Cardiac atrium fibroblast (primary cell): Measurements from ENCODE around the gene LILRA5. TPM values are rescaled to one million over a fixed set of nuclear protein-coding genes. Genes with fewer than 3 reads are reported as not detected.

Experiments used
- total RNA-seq: library from RNA; depleted of rRNA; stranded (reverse); fragments of >200 nt; gene quantifications from 2 replicates; pipeline ENCODE4 v1.2.3, GENCODE V29; 2015

LILRA5 gene
- total RNA-seq: not detected in 2 replicates

GRCh38 chr19:54312436-54313377 lies at the start of gene LILRA5:
LILRA5 (minus strand) TSS chr19:54313166; CDS start chr19:54313019, 147 bp downstream.

DNA sequence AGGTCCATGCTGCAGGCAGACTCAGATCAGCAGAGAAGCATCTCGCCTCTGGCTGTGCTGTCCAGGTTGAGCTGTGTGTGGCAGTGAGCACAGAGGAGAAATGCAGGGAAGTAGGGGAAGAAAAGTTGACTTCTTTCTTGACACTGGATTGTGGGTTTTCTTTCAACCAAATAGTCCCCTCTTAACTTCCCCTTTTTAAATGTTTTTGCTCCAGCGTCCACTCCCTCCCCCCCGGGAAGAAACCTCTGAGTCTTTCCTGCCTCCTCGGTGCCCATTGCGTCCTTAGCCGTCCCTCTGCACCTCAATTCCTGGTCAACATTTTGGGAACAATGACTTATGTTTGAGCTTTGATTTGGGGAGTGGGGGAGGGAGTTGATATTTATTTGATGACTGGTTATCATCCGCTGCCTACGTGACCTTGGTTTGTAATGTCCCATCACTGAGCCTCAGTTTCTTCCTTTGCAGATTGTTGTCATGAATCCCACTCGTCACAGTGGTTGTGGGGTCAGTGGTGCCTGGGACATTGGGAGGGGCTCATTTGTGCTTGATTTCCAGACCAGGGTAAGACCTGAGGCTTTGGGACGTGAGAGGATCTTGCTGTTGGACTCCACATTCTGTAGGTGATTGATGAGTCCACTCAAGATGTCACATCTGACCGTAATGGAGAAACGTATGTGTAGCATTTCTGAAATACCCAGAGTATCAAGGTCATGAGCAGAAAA lies 31.8 kb downstream of the LILRA5 start, which contains the start of gene LILRB2:
Gene LILRB2 (minus strand): TSS at position 104 of the 722 bp plus-strand sequence. CDS start 614 bp downstream, outside the sequence.

GRCh38 chr19:54257116-54257480 lies 55.9 kb downstream of the LILRA5 start, which contains the start of gene LILRB5:
LILRB5 (minus strand) TSS chr19:54257273; CDS start chr19:54257193, 80 bp downstream.

Other genes starting within 250 kb of the LILRA5 start
- gene VSTM1, start 249.3 kb downstream of the LILRA5 start, total RNA-seq: not detected in 2 replicates
- not detected in 2 replicates for gene TARM1, start 231.8 kb downstream of the LILRA5 start, total RNA-seq
- gene OSCAR, start 212.4 kb downstream of the LILRA5 start, total RNA-seq: 0.49 and 2.0 TPM in 2 replicates
- 13.4 and 40.8 TPM in 2 replicates for gene NDUFA3, start 210.3 kb downstream of the LILRA5 start, total RNA-seq
- 13.9 and 22.2 TPM in 2 replicates for gene TFPT, start 197.5 kb downstream of the LILRA5 start, total RNA-seq
- 50.2 and 52.7 TPM in 2 replicates for gene PRPF31, start 197.4 kb downstream of the LILRA5 start, total RNA-seq
- gene CNOT3, start 175.4 kb downstream of the LILRA5 start, total RNA-seq: 15.5 and 20.4 TPM in 2 replicates
- 3.4 and 4.5 TPM in 2 replicates for gene LENG1, start 153.4 kb downstream of the LILRA5 start, total RNA-seq
- 0.32 and 0.90 TPM in 2 replicates for gene TMC4, start 140.0 kb downstream of the LILRA5 start, total RNA-seq
- gene MBOAT7, start 123.6 kb downstream of the LILRA5 start, total RNA-seq: 98.8 and 123 TPM in 2 replicates
- 82.1 and 116 TPM in 2 replicates for gene TSEN34, start 121.9 kb downstream of the LILRA5 start, total RNA-seq
- 2,181 and 2,831 TPM in 2 replicates for gene RPS9, start 112.3 kb downstream of the LILRA5 start, total RNA-seq
- not detected in 2 replicates for gene LILRB3, start 90.2 kb downstream of the LILRA5 start, total RNA-seq
- gene LILRA6, start 70.4 kb downstream of the LILRA5 start, total RNA-seq: not detected in 2 replicates
- gene LILRB5, start 55.9 kb downstream of the LILRA5 start, total RNA-seq: not detected in 2 replicates
- not detected in 2 replicates for gene LILRB2, start 32.1 kb downstream of the LILRA5 start, total RNA-seq
- gene LILRA4, start 26.0 kb upstream of the LILRA5 start, total RNA-seq: not detected in 2 replicates
- not detected in 2 replicates for gene LAIR1, start 51.8 kb upstream of the LILRA5 start, total RNA-seq
- gene TTYH1, start 102.3 kb upstream of the LILRA5 start, total RNA-seq: 0.16 TPM in 1 of 2 replicates, not detected in the other
- 28.5 and 68.2 TPM in 2 replicates for gene LENG8, start 136.0 kb upstream of the LILRA5 start, total RNA-seq
- 3.6 and 4.9 TPM in 2 replicates for gene LENG9, start 150.6 kb upstream of the LILRA5 start, total RNA-seq
- 85.5 and 90.4 TPM in 2 replicates for gene CDC42EP5, start 160.1 kb upstream of the LILRA5 start, total RNA-seq
- not detected in 2 replicates for gene LAIR2, start 189.7 kb upstream of the LILRA5 start, total RNA-seq